ENCODE measurements around the gene DOCK4. TPM values are rescaled to one million over a fixed set of nuclear protein-coding genes. Genes with fewer than 3 reads are reported as not detected.

Gene DOCK4
- total RNA-seq, 1 donor from 2014 or later = 0.73 TPM

DNA sequence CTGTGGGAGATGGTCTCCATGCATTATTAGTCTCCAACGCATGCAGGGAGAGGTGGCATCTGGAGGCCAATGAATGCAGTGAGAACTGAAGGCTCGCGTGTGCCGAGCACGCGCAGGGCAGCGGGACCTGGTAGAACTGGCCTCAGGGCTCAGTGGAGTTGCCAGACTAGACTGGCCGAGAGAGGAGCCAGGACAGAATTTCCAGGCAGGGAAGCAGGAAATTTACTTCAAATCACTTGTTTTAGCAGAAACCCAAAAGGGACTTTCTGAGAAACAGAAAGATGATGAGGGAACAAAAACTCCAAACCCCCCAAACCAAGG is 332.9 kb downstream of the DOCK4 start:
- no peaks in the 10 kb centered on the region for H3K4me1 Mint-ChIP-seq
- TF ChIP-seq, protein P1, sequence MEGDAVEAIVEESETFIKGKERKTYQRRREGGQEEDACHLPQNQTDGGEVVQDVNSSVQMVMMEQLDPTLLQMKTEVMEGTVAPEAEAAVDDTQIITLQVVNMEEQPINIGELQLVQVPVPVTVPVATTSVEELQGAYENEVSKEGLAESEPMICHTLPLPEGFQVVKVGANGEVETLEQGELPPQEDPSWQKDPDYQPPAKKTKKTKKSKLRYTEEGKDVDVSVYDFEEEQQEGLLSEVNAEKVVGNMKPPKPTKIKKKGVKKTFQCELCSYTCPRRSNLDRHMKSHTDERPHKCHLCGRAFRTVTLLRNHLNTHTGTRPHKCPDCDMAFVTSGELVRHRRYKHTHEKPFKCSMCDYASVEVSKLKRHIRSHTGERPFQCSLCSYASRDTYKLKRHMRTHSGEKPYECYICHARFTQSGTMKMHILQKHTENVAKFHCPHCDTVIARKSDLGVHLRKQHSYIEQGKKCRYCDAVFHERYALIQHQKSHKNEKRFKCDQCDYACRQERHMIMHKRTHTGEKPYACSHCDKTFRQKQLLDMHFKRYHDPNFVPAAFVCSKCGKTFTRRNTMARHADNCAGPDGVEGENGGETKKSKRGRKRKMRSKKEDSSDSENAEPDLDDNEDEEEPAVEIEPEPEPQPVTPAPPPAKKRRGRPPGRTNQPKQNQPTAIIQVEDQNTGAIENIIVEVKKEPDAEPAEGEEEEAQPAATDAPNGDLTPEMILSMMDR (IDR thresholded peaks at IDR 0.05) = no peak
- no peak overlapping the region for H3K4me3 Mint-ChIP-seq
- H3K9me3 Mint-ChIP-seq = no peaks in the 10 kb centered on the region
- DNase-seq = no peak
- no peaks in the 10 kb centered on the region for H3K36me3 Mint-ChIP-seq (ENCODE audit: low read depth)
- intact Hi-C loops (cut with micrococcal nuclease) = no loop called here
- no peak overlapping the region for H3K27ac Mint-ChIP-seq
- H3K27me3 Mint-ChIP-seq = no peaks in the 10 kb centered on the region
- ChIA-PET CTCF (no interaction called here), POLR2A (no interaction called here)
- ATAC-seq (ENCODE audit: low read depth) = no peak

GRCh38 chr7:111872450-111873325 is 333.5 kb downstream of the DOCK4 start:
- DNase-seq (no peak), ATAC-seq (ENCODE audit: low read depth) (no peak)
- TF ChIP-seq, protein P1 (IDR thresholded peaks at IDR 0.05) = no peak
- Mint-ChIP-seq H3K9me3 (no peaks in the 10 kb centered on the region), H3K4me3 (no peak overlapping the region), H3K27ac (no peak overlapping the region), H3K36me3 (ENCODE audit: low read depth) (no peaks in the 10 kb centered on the region), H3K4me1 (no peaks in the 10 kb centered on the region), H3K27me3 (no peaks in the 10 kb centered on the region)
- CTCF ChIA-PET = no interaction called here
- POLR2A ChIA-PET = no interaction called here
- intact Hi-C loops (cut with micrococcal nuclease) = no loop called here

DNA sequence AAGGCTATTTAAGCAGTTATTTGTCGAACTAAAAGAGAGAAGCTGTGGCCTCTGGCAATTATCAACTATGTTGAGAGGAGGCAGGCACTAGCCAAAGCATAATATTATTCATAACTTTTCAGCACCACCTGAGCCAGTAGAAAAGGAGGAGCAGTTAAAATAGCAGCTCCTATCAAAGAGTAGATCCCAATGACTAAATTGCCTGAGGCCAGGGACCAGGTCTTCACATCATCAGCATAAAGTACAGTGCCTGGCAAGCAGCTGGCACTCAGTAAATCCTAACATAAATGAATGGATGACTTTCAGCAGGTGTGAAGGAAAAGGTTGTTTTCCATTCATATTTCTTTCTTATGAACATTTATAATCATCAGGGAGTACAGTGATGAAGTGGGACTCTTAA is 334.9 kb downstream of the DOCK4 start:
- no peak overlapping the region for H3K4me3 Mint-ChIP-seq
- TF ChIP-seq, protein P1 (IDR thresholded peaks at IDR 0.05) = no peak
- no peaks in the 10 kb centered on the region for H3K4me1 Mint-ChIP-seq
- no peaks in the 10 kb centered on the region for H3K36me3 Mint-ChIP-seq (ENCODE audit: low read depth)
- no peaks in the 10 kb centered on the region for H3K27me3 Mint-ChIP-seq
- intact Hi-C loops (cut with micrococcal nuclease) = no loop called here
- no peak overlapping the region for H3K27ac Mint-ChIP-seq
- DNase-seq = no peak
- no peaks in the 10 kb centered on the region for H3K9me3 Mint-ChIP-seq
- no peak for ATAC-seq (ENCODE audit: low read depth)
- POLR2A ChIA-PET = no interaction called here
- CTCF ChIA-PET = no interaction called here

- H3K4me1 Mint-ChIP-seq = no peaks in the 10 kb centered on the region
- intact Hi-C loops (cut with micrococcal nuclease) = no loop called here
- no peaks in the 10 kb centered on the region for H3K9me3 Mint-ChIP-seq
- H3K36me3 Mint-ChIP-seq (ENCODE audit: low read depth) = no peaks in the 10 kb centered on the region
- H3K4me3 Mint-ChIP-seq = no peak overlapping the region
- ATAC-seq (ENCODE audit: low read depth) (no peak), DNase-seq (no peak)
- no peak overlapping the region for H3K27ac Mint-ChIP-seq
- TF ChIP-seq, protein P1 (IDR thresholded peaks at IDR 0.05) = no peak
- ChIA-PET POLR2A (no interaction called here), CTCF (interaction anchor here (0.9 kb wide), 1 partner anchor 14 kb away, joined by 3 read pairs; no protein-coding TSS in a partner anchor)
- no peaks in the 10 kb centered on the region for H3K27me3 Mint-ChIP-seq
Observed at GRCh38 chr7:111869280-111869679, 336.9 kb downstream of the DOCK4 start.

- H3K36me3 Mint-ChIP-seq (ENCODE audit: low read depth) = no peaks in the 10 kb centered on the region
- H3K27me3 Mint-ChIP-seq = no peaks in the 10 kb centered on the region
- ATAC-seq (ENCODE audit: low read depth) = no peak
- no peak overlapping the region for H3K4me3 Mint-ChIP-seq
- H3K4me1 Mint-ChIP-seq = no peaks in the 10 kb centered on the region
- CTCF ChIA-PET = no interaction called here
- H3K9me3 Mint-ChIP-seq = no peaks in the 10 kb centered on the region
- POLR2A ChIA-PET = no interaction called here
- DNase-seq = no peak
- intact Hi-C loops (cut with micrococcal nuclease) = no loop called here
- no peak overlapping the region for H3K27ac Mint-ChIP-seq
- TF ChIP-seq, protein P1 (IDR thresholded peaks at IDR 0.05) = no peak
Observed at GRCh38 chr7:111867348-111867931, 338.8 kb downstream of the DOCK4 start.
